Endothelial cell (in vitro differentiated cells): Measurements from ENCODE around the gene C9orf43. TPM values are rescaled to one million over a fixed set of nuclear protein-coding genes. Genes with fewer than 3 reads are reported as not detected.
"Not testable (repeated sequence)": the region's sequence is repeated elsewhere in the genome, so short reads cannot be mapped to it uniquely, and the experiment has no call there.

ENCODE experiments used
- DNase-seq: peaks from one replicate; pipeline ENCODE4 v3.0.0; 2021; ENCODE audit warnings: low spot score
- H3K27ac Mint-ChIP-seq: one replicate; pipeline ENCODE4 v1.8.0; 2021; ENCODE audit warnings: mixed read lengths, inconsistent platforms; ENCODE audit not compliant: unreplicated experiment
- H3K27me3 Mint-ChIP-seq: one replicate; pipeline ENCODE4 v1.8.0; 2021; ENCODE audit warnings: mild to moderate bottlenecking, moderate library complexity, mixed read lengths, inconsistent platforms; ENCODE audit not compliant: unreplicated experiment
- H3K36me3 Mint-ChIP-seq: one replicate; pipeline ENCODE4 v1.8.0; 2021; ENCODE audit warnings: mild to moderate bottlenecking, low read depth, mixed read lengths, inconsistent platforms; ENCODE audit not compliant: unreplicated experiment
- H3K4me1 Mint-ChIP-seq: one replicate; pipeline ENCODE4 v1.8.0; 2021; ENCODE audit warnings: mild to moderate bottlenecking, mixed read lengths, inconsistent platforms; ENCODE audit not compliant: unreplicated experiment
- H3K4me3 Mint-ChIP-seq: one replicate; pipeline ENCODE4 v1.8.0; 2021; ENCODE audit warnings: mild to moderate bottlenecking, mixed read lengths, inconsistent platforms; ENCODE audit not compliant: unreplicated experiment
- H3K9me3 Mint-ChIP-seq: one replicate; pipeline ENCODE4 v1.8.0; 2021; ENCODE audit warnings: mixed read lengths, inconsistent platforms; ENCODE audit not compliant: unreplicated experiment
- CTCF ChIP-seq: fragments of 200-600 bp; sonication (generic); IDR thresholded peaks from one replicate; pipeline ENCODE4 v1.5.0; 2021; ENCODE audit warnings: antibody characterized with exemption; ENCODE audit not compliant: unreplicated experiment
- long read RNA-seq: library from polyadenylated mRNA; unstranded; transcript quantifications from one replicate; pipeline ENCODE4 v2.0.0, GENCODE V29; 2020; ENCODE audit not compliant: unreplicated experiment
- total RNA-seq: library from RNA; stranded (reverse); fragmentation: NEBNext Ultra II Directional; extraction: Animal tissue kit (Norgen Biotek cat#: 25700); gene quantifications from one replicate; pipeline ENCODE4 v1.2.1, GENCODE V29; 2021; ENCODE audit not compliant: unreplicated experiment

Gene C9orf43
- 0.92 TPM for total RNA-seq
- long read RNA-seq, partial matches to known transcripts, result 1 of 4 reads
- long read RNA-seq, other reads (novel, unspliced or antisense), result 0 of 4 reads

GRCh38 chr9:113410207-113410864, at the start of gene C9orf43, which contains the start of gene POLE3:
Gene C9orf43, plus strand, starts transcription at chr9:113410747. Its CDS starts 2,747 bp downstream, at chr9:113413494.
Gene POLE3, minus strand, starts transcription at chr9:113410675. Its CDS starts 382 bp downstream, at chr9:113410293.
- DNase-seq, result peak; percentile 92
- Mint-ChIP-seq H3K4me3 (peak within 1 kb of the TSS; percentile 100), H3K27ac (peak within 1 kb of the TSS; percentile 100), H3K27me3 (peaks cover 7% of the 10 kb centered on the region), H3K36me3 (peaks cover 21% of the 10 kb centered on the region), H3K9me3 (no peaks in the 10 kb centered on the region), H3K4me1 (peaks cover 18% of the 10 kb centered on the region)
- no peak for TF ChIP-seq CTCF

- no peaks in the 10 kb centered on the region for H3K4me1 Mint-ChIP-seq
- no peak overlapping the region for H3K4me3 Mint-ChIP-seq
- TF ChIP-seq CTCF, result no peak
- H3K27me3 Mint-ChIP-seq, result peaks cover 2% of the 10 kb centered on the region
- H3K36me3 Mint-ChIP-seq, result no peaks in the 10 kb centered on the region
- no peak overlapping the region for H3K27ac Mint-ChIP-seq
- DNase-seq, result no peak
- no peaks in the 10 kb centered on the region for H3K9me3 Mint-ChIP-seq
Measured at GRCh38 chr9:113361304-113362018, 49.1 kb upstream of the C9orf43 start.

- TF ChIP-seq CTCF, result no peak
- Mint-ChIP-seq H3K36me3 (peaks cover 3% of the 10 kb centered on the region), H3K9me3 (no peaks in the 10 kb centered on the region), H3K27ac (no peak overlapping the region), H3K4me1 (no peaks in the 10 kb centered on the region), H3K27me3 (peaks cover 2% of the 10 kb centered on the region), H3K4me3 (no peak overlapping the region)
- no peak for DNase-seq
Measured at GRCh38 chr9:113363336-113363735, 47.2 kb upstream of the C9orf43 start.

GRCh38 chr9:113364951-113365350, 45.6 kb upstream of the C9orf43 start:
- H3K4me3 Mint-ChIP-seq, result no peak overlapping the region
- H3K9me3 Mint-ChIP-seq, result no peaks in the 10 kb centered on the region
- peaks cover 2% of the 10 kb centered on the region for H3K27me3 Mint-ChIP-seq
- DNase-seq, result no peak
- H3K36me3 Mint-ChIP-seq, result peaks cover 3% of the 10 kb centered on the region
- no peak for TF ChIP-seq CTCF
- no peak overlapping the region for H3K27ac Mint-ChIP-seq
- H3K4me1 Mint-ChIP-seq, result no peaks in the 10 kb centered on the region

GRCh38 chr9:113365652-113366051, 44.9 kb upstream of the C9orf43 start:
- not testable (repeated sequence) for H3K36me3 Mint-ChIP-seq, H3K27ac Mint-ChIP-seq, H3K27me3 Mint-ChIP-seq, H3K4me1 Mint-ChIP-seq, H3K4me3 Mint-ChIP-seq, DNase-seq, H3K9me3 Mint-ChIP-seq
